Suppressor macrophage treated with lipopolysaccharide for 1 hour (primary cell): Measurements from ENCODE around the gene SERP2.

Experiments used
- DNase-seq, 3 donors: peaks; one replicate each; pipeline ENCODE4 v3.0.0-alpha.2; 2020 to 2022

Gene SERP2

DNA sequence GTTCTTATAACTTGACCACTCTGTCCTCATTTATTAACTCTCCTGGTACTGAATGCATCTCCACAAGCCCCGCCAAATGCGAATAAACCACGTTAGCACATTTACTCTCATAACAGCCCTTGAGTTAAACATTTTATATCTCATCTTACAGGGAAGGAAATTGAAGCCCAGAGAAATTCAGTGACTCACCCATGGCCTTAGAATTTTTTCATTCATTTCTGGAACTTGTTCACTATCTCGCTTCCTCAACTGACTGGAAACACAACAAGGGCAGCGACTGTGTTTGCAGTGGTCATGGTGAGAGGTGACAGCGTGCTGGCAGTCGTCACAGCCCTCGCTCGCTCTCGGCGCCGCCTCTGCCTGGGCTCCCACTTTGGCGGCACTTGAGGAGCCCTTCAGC, 39.5 kb downstream of the SERP2 start:
- DNase-seq: peak in 1 of 3 donors; percentile 24

- no peak for DNase-seq
Measured at GRCh38 chr13:44414716-44415115, 41.1 kb downstream of the SERP2 start.

GRCh38 chr13:44415815-44416214, 42.2 kb downstream of the SERP2 start:
- DNase-seq: no peak

DNA sequence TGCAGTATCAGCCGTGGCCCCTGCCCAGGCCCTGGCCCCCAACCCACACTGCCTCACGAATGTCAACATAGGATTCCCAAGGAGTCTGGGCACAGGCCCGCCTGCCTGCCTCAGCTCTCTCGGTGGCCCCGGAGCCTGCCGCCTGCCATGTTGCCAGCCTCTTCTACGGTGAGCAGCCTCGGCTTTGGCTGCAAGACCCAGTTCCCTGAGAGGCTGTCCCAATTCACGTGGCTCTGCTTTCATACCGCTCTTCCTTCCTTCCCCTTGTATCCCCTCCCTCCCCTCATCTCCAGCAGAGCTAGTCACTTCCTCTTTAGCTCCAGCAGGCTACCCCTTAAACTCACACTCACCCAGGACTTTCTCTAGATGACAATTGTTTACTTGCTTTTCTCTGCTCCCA, 42.7 kb downstream of the SERP2 start:
- peak; percentile 53 to 58 (median 57) for DNase-seq

GRCh38 chr13:44416744-44417143, 43.1 kb downstream of the SERP2 start:
- DNase-seq: no peak

- no peak for DNase-seq
Measured at GRCh38 chr13:44417446-44417845, 43.8 kb downstream of the SERP2 start.

DNA sequence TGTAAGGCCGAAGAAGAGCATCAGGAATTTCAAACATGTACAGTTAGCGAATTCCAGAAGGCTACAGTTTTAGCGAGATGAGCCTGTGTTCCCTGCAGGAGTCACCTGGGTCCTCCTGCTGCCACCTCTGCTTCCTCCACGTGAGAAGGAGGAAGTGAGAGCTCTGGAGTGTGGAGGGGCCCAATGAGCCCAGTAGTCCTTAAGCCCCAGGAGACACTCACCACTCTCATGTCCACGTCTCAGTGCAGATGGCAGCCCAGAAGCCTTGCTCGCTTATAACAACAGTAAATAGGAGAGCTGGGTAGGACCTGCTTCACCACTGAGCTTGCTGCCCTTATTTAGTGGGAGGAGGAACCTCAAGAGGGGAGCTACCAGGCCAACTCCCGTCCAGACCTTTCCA, 44.3 kb downstream of the SERP2 start:
- no peak for DNase-seq

DNA sequence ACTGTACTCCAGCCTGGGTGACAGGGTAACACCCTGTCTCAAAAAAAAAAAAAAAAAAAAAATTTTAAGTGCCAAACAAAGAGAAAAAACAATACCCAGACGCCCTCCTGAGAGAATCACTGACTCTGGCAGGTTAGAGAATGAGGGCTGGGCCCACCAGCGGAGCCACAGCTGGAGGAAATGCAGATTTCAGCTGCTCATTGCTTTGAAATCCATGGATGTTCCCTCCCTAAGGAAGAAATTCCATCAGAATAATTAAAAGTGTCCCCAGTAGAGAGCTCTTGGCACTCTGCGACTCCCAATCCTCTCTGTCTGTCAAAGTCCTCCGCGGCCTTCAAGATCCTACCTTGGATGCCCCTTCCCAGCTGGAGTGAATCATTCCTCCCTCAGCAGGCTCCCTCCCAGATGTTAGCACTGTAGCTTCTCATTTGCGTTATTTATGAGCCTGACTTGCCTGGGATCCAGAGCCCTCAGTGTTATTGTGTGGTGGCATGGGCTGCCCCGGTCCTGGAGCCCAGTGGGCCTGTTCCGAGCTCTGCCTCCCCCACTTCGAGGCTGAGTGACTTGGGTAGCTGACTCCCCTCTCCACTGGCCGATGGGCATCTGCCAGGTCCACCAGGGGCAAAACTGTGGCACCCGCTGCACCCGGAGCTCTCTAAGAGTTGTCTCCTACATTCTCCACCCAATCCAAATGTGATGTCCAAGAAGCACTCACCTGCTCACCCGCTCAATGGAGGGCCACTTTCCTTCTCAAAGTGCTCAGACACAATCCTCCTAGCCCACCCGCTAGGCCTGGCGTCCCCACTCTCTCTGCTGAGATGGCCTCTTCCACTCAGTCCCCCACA, 47.0 kb downstream of the SERP2 start:
- DNase-seq: no peak

DNA sequence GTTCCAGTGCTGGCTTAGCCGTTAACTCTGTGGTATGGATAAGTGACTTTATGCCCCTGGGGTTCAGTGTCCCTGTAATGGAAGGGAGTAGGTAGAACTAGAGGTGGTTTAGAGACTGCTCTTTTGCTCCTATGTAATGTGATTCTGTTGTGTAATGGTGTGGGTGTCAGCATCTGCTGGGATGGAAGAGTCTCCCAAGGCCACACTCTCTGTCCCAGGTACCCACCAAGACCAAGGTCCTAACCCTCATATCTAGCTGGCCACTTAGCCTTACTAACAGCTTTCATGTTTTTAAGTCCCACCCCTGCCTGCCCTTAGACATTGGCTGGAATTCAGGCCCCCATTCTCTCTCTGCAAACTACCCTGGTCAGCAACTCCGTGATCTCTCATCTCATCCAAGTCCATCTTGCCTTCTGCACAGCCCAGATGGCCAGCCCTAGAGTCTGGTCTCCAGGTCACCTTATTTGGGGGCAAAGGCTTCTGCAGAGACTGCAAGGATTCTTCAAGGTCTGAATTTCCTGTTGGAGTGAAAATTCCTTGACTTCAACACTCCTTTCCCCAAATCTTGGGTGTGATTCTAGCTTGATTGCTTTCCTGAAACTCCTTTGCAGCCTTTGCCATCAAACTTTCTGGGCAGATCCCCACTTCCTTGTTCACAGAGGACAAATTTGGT, 48.4 kb downstream of the SERP2 start:
- DNase-seq: no peak

GRCh38 chr13:44422755-44423643, 49.4 kb downstream of the SERP2 start:
- DNase-seq: no peak

DNA sequence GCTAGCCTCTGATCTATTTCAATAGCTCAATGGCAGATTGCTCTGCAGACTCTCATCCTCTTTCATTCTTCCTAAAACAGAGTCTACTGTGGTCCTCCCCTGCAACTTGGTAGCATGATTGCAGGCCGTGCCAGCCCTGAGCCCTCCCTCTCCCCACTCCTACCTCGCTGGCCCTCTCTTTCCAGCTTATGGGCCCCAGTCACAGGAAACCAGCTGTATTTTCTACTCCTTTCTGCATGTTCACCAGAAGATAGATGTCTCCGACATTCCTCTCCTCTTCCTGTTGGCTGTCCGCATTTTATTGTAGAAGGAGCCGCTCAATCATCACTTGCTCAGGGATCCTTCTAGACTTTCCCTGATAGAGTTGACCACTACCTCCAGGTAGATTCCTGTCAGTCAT, 50.2 kb downstream of the SERP2 start:
- DNase-seq: no peak

DNA sequence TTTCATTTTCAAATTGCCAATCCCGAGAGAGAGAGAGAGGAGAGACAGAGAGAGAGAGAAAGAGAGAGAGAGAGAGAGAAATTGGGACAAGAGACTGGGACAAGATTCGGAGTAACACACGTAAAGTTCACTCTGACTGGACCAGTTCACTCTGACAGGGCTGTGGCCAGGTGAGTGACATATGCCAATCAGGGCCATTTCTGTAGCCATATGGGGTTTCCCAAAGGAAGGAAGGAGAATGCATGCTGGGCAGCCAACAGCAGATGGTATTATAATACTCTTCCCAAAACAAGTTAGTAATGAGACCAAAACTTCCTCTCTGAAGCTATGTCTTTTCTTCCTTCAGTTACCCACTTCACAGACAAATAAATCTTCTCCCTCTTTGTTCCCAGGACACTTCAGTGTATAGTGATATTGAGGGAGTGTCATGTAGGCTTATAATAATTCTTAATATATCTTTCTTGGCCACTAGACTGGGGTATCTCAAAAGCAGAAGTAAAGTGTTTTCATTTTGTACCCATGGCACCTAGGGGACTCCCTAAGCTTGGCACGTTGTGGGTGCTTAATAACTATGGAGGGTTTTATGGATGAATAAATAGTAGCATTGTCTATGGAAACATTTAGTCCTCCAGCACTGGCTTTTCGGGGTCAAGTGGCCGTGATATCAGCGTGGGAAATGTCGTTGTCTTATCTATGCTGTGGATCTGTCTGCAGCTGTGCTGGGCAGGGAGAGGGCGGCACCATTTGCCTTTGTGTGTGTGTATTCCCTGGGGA, 51.6 kb downstream of the SERP2 start:
- DNase-seq: no peak

DNA sequence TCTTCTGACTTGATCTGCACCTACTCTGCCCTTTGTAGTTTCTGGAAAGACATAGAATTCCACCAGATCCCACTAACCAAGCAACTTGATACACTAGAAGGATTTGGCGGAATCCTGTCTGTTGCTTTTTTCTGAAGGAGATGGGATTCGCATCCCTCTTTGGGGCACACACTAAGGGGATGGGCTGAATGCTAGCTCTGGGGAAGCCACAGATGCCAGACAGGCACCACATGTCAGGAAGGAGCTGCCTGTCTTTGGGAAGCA, 52.1 kb downstream of the SERP2 start:
- DNase-seq: no peak

DNA sequence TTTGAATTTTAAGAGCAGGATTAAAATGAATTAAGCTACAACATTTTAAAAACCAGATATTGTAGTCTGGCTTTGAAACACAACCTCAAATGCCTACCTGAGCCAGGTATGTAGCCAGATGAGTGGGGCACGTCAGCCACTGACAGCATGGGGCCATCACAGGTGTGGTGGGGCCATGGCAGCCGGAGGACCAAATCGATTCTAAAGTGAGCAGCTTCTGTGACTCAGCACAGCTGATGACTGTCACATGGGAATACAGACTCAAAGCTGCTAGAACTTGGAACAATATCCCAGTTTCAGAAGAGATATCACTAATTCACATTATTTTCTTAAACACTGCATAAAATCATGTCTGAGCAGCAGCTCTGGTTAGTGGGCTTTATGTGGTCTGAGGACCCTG, 52.8 kb downstream of the SERP2 start:
- DNase-seq: no peak

GRCh38 chr13:44429311-44429710, 55.7 kb downstream of the SERP2 start:
- no peak for DNase-seq

DNA sequence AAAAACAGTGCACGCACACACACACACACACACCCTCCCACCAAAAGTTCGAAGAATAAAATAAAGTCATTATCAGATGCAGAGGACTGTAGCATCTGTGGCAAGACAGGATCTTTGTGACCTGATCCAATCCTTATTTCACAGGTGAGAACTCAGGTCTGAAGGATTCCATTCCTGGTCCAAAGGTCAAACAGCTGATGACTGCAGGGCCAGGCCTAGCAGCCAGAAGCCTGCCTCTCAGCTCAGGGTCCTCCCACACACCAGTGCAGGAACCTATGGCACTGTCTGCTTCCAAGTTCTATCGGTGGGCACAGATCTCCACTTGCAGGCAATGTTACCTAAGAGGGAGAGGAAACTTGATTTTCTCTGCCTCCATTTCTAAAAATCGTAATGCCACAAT, 57.5 kb downstream of the SERP2 start:
- DNase-seq: no peak

- no peak for DNase-seq
Measured at GRCh38 chr13:44432650-44433049, 59.0 kb downstream of the SERP2 start.

GRCh38 chr13:44433863-44434765, 60.5 kb downstream of the SERP2 start:
- DNase-seq: no peak

DNA sequence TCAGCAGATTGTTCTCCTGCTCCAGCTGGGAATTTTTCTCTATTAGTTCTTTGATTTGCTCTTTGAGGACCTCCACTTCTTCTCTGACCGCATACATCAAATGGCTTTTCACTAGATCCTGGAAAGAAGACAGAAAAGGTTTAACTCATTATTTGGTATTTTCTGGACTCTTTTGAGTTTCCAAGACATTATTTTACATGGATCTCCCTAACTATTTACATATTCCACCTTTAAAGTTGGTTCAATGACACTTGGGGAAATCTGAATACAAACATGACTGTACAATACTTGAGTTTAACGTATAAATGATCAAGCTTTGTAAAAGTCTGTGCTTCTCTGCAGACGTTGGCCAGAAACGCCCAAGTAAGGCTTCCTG, 61.1 kb downstream of the SERP2 start:
- DNase-seq: no peak

DNA sequence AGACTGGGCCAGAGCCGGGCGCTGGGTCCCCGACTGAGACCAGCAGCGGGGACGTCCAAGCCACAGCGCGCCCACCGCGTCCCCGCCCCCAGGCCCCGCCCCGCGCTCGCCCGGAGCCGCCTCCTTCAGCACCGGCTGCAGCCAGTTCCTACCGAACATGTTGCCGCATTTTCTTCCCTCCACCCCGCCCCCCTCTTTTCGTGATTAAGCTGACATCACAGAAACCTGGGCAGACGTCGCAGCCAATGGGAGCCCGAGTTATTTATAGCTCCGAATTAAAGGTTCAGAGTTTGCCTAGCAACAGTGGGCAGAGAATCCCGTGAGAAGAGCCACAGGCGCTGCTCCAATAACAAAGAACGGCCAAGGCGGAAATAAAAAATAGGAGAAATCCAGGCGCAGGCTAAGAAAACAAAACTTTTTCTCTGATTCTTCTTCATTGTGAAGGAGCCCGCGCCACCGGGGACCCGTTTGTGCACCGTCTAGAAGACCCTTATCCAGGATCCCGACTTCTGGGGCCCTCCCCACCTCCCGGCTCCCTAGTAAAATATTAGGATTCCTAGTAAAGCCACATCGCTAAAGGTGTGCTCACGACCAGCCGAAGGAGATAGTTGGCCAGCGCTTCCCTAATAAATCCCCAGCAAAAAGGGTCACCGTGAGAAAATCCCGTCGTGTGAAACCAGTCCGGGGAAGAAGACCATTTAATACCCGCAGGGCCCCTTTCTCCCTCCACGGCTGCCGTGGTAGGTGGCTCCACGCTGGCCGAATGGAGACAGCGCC, 61.7 kb downstream of the SERP2 start:
- peak; percentile 85 to 92 (median 90) for DNase-seq

DNA sequence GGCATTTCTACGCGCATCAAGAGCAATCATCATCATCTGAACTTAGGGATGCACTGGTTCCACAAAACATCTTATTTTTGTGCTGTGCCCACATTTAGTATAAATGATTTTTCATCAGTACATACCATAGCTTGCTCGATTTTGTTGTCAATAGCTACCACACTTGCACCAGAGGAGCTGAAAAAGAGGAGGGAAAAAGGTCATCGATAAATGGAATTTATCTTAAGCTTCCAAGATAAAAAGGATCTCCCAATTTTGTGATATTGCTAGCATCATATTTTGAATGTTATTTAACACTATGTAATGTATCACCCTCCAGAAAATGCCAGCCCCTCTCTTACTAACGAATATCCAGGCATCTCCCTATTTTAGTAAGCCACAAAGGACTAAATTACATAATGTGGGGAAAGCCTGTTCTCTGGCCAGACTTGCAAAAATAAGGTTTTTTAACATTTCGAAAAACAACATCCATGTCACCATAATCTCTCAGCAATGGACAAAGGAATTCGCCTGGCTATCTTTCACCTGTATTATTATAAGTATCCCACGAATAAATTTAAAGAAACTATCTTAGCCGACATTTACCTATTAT, 62.4 kb downstream of the SERP2 start:
- DNase-seq: peak; percentile 39 to 69 (median 62)
